ENCODE measurements around the gene EPB41L2. TPM values are rescaled to one million over a fixed set of nuclear protein-coding genes. Genes with fewer than 3 reads are reported as not detected.

EPB41L2 gene
- total and polyA plus RNA-seq, 2 experiments from 2014 or later = 76.2 to 91.7 TPM

DNA sequence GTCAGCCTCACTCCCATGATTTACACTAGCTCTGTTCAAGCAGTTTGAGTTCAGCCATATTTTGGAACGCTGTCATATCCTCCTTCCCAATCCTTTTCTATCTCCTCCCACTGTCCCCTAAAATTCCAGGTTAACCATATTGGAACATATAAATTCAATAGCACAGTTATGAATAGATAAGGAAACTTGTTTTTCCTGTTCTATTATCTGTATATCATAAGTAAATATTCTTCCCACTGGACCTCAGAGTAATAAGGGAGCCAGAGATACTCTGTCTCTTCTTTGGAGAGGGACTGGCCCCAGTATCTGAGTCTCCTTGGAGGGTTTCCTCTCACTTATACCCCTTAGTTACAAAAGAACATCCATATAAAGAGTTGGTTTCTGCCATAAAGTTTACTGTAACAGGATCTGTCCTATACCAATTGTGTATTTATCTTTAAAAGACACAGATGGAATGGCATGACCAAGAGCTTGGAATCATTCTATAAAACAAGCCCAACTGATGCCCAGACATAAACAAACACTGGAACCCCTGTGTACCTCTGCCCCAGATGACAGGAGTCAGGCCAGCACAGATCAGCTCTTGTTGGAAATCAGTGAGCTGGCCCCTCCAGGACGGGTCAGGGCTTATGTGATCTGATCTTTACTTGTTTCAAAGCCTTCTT lies 67.1 kb downstream of the EPB41L2 start:
- H3K27ac Mint-ChIP-seq = no peak overlapping the region
- H3K4me3 Mint-ChIP-seq = no peak overlapping the region

More for the DNA sequence above, 67.1 kb downstream of the EPB41L2 start:
- peaks cover 50% of the 10 kb centered on the region for H3K79me2 ChIP-seq (replicated peaks; ENCODE audit: insufficient read depth)
- no peak overlapping the region for H3K4me2 ChIP-seq
- Mint-ChIP-seq H3K9me3 (no peaks in the 10 kb centered on the region; the same call in 2 of the 3 replicates), H3K27me3 (ENCODE audit: insufficient read depth, low read depth, poor library complexity) (no peaks in the 10 kb centered on the region), H3K4me1 (peaks cover 48% of the 10 kb centered on the region), H3K36me3 (ENCODE audit: low read depth) (peaks cover 4% of the 10 kb centered on the region; the same call in 2 of the 3 replicates)
- no peaks in the 10 kb centered on the region for H3K27me3 ChIP-seq (ENCODE audit: insufficient read depth)
- H3K9me2 ChIP-seq (ENCODE audit: insufficient read depth) = no peaks in the 10 kb centered on the region
- no peaks in the 10 kb centered on the region for H3K36me3 ChIP-seq (ENCODE audit: insufficient read depth)
- no peak for ATAC-seq
- no peak overlapping the region for H2AFZ ChIP-seq
- 0 out of 2 replicates have a peak, but pooled peaks cover 4% of the 10 kb centered on the region for H4K20me1 ChIP-seq (replicated peaks; ENCODE audit: insufficient read depth)
- H3K4me3 ChIP-seq = no peak overlapping the region
- peaks cover 58% of the 10 kb centered on the region for H3K4me1 ChIP-seq (ENCODE audit: insufficient read depth)
- DNase-seq (ENCODE audit: low spot score) = no peak
- TF ChIP-seq JUNB (IDR thresholded peaks at IDR 0.05; ENCODE audit: unreplicated experiment) = no peak
- no peak for TF ChIP-seq ZNF331 (CRISPR knock-in tag; IDR thresholded peaks at IDR 0.05; ENCODE audit: low read depth)
- no peak for TF ChIP-seq ZNF462 (CRISPR knock-in tag; IDR thresholded peaks at IDR 0.05)
- no peak for TF ChIP-seq POLR2AphosphoS5 (IDR thresholded peaks at IDR 0.05; ENCODE audit: low read depth)
- TF ChIP-seq, protein P1, sequence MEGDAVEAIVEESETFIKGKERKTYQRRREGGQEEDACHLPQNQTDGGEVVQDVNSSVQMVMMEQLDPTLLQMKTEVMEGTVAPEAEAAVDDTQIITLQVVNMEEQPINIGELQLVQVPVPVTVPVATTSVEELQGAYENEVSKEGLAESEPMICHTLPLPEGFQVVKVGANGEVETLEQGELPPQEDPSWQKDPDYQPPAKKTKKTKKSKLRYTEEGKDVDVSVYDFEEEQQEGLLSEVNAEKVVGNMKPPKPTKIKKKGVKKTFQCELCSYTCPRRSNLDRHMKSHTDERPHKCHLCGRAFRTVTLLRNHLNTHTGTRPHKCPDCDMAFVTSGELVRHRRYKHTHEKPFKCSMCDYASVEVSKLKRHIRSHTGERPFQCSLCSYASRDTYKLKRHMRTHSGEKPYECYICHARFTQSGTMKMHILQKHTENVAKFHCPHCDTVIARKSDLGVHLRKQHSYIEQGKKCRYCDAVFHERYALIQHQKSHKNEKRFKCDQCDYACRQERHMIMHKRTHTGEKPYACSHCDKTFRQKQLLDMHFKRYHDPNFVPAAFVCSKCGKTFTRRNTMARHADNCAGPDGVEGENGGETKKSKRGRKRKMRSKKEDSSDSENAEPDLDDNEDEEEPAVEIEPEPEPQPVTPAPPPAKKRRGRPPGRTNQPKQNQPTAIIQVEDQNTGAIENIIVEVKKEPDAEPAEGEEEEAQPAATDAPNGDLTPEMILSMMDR (conservative IDR thresholded peaks at IDR 0.05; ENCODE audit: low read depth in 2 of 2) = no peak
- TF ChIP-seq STAT1 (IDR thresholded peaks at IDR 0.05; ENCODE audit: unreplicated experiment) = no peak
- TF ChIP-seq EZH2 (IDR thresholded peaks at IDR 0.05; ENCODE audit: low read depth, unreplicated experiment) = no peak
- TF ChIP-seq, protein P2, sequence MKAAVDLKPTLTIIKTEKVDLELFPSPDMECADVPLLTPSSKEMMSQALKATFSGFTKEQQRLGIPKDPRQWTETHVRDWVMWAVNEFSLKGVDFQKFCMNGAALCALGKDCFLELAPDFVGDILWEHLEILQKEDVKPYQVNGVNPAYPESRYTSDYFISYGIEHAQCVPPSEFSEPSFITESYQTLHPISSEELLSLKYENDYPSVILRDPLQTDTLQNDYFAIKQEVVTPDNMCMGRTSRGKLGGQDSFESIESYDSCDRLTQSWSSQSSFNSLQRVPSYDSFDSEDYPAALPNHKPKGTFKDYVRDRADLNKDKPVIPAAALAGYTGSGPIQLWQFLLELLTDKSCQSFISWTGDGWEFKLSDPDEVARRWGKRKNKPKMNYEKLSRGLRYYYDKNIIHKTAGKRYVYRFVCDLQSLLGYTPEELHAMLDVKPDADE (IDR thresholded peaks at IDR 0.05) = no peak
- no peak for TF ChIP-seq CREB1 (CRISPR knock-in tag; IDR thresholded peaks at IDR 0.05; ENCODE audit: low read depth)
- TF ChIP-seq, protein P3, sequence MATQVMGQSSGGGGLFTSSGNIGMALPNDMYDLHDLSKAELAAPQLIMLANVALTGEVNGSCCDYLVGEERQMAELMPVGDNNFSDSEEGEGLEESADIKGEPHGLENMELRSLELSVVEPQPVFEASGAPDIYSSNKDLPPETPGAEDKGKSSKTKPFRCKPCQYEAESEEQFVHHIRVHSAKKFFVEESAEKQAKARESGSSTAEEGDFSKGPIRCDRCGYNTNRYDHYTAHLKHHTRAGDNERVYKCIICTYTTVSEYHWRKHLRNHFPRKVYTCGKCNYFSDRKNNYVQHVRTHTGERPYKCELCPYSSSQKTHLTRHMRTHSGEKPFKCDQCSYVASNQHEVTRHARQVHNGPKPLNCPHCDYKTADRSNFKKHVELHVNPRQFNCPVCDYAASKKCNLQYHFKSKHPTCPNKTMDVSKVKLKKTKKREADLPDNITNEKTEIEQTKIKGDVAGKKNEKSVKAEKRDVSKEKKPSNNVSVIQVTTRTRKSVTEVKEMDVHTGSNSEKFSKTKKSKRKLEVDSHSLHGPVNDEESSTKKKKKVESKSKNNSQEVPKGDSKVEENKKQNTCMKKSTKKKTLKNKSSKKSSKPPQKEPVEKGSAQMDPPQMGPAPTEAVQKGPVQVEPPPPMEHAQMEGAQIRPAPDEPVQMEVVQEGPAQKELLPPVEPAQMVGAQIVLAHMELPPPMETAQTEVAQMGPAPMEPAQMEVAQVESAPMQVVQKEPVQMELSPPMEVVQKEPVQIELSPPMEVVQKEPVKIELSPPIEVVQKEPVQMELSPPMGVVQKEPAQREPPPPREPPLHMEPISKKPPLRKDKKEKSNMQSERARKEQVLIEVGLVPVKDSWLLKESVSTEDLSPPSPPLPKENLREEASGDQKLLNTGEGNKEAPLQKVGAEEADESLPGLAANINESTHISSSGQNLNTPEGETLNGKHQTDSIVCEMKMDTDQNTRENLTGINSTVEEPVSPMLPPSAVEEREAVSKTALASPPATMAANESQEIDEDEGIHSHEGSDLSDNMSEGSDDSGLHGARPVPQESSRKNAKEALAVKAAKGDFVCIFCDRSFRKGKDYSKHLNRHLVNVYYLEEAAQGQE (IDR thresholded peaks at IDR 0.05; ENCODE audit: unreplicated experiment) = no peak
- TF ChIP-seq ZNF114 (CRISPR knock-in tag; IDR thresholded peaks at IDR 0.05) = no peak
- TF ChIP-seq EZH2phosphoT487 (IDR thresholded peaks at IDR 0.05; ENCODE audit: unreplicated experiment) = no peak
- TF ChIP-seq NANOG (IDR thresholded peaks at IDR 0.05; ENCODE audit: borderline replicate concordance) = no peak
- no peaks in the 10 kb centered on the region for H3F3A ChIP-seq (replicated peaks; ENCODE audit: low read depth)
- no peak overlapping the region for H3K27ac ChIP-seq (ENCODE audit: low read depth)

Data from GM23338 (cell line).